Endometrial microvascular endothelial cells (primary cell): Measurements from ENCODE around the gene ADAM15. TPM values are rescaled to one million over a fixed set of nuclear protein-coding genes. Genes with fewer than 3 reads are reported as not detected.

Experiments used
- in situ Hi-C: cut with HindIII; loops from 2 replicates; pipeline ENCODE4 v1.10.0; 2017; ENCODE audit warnings: low sequenced_read_pairs, low pct_unique_long_range_greater_than_20kb; ENCODE audit errors: inconsistent ontology term
- total RNA-seq: library from RNA; depleted of rRNA; stranded (reverse); fragments of >200 nt; gene quantifications from one replicate; pipeline ENCODE4 v1.2.3, GENCODE V29; 2015; ENCODE audit errors: inconsistent ontology term

ADAM15 gene
- total RNA-seq, 1 donor from 2014 or later = 337 TPM

DNA sequence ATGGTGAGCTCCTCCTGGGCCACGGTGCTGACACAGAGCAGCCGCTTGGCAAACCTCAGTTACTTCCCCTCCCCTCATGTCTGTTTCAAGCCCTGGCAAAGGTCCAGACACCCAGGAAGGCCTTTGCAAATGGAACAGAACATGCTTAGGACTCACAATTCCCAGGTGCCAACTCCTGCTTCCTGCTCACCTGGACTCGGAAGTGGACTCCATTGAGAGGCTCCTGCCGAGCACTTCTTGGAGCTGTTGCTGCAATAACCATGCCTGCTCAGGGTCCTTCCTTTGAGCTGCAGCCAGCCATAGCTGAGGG, 28.2 kb upstream of the ADAM15 start:
- in situ Hi-C loops = no loop called here

DNA sequence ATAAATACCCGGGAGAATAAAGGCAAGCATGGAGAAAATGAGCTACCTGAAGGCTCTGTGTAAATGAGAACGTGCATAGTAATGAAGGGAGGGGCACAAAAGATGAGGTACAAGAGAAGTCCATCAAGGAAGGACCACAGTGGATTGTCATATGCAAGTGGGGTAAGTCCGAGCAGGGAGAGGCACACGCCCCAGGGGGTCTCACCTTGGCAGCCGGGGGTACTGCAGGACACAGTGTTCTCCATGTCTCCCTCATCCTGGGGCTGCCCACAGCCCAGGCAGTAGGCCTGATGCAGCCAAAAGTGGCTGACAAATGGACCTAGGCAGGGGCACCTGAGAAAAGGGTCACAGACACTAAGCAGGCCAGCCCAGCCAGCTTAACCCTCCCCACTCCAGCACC, 27.5 kb upstream of the ADAM15 start:
- in situ Hi-C loops = no loop called here

DNA sequence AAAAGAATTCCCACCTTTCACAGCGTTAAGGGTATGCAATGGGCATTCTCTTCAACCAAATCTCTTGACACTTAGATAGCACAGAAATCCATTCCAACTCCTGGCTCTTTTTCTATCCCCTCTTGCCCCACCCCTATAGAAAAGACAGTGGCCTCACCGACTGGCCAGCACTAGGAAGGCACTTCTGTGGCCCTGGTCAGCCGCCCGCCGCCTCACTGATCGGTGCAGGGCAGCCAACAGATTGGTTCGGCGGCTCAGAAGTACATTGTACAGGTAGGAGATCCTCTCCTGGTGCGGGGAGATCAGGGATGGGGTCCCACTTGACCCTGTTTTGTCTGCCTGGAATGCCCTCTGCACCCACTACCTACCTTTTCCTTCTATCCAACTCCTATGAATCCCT, 26.8 kb upstream of the ADAM15 start:
- in situ Hi-C loops = no loop called here

- in situ Hi-C loops = no loop called here
Measured at GRCh38 chr1:155026154-155026553, 25.0 kb upstream of the ADAM15 start.

- in situ Hi-C loops = no loop called here
Measured at GRCh38 chr1:155026588-155026987, 24.5 kb upstream of the ADAM15 start.

- in situ Hi-C loops = no loop called here
Measured at GRCh38 chr1:155029513-155030242, 21.4 kb upstream of the ADAM15 start.

DNA sequence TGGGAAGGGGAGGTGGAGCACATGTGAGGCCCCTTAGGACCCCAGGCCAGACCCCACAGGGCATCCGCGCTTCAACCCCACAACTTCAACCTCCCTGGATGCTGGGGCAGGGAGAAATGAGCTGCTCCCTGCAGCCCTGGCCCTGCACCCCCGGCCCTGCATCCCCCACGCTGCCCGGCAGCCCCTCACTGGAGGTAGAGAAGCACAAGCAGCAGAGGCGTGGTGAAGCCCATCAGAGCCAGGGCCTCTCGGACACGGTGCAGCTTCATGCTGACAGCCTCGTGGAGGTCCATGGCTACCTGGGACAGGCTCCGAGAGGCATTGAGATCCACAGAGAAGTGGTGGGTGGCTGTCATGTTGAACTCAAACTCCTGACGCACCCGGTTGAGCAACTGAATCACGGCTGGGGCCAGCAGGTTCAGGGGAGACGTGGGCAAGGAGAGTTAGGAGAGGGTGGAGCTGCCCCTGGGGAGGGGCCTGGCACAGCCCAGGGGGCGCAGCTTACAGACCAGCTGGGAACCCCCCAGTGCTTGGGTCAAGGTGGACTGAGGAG, 20.8 kb upstream of the ADAM15 start:
- in situ Hi-C loops = no loop called here

DNA sequence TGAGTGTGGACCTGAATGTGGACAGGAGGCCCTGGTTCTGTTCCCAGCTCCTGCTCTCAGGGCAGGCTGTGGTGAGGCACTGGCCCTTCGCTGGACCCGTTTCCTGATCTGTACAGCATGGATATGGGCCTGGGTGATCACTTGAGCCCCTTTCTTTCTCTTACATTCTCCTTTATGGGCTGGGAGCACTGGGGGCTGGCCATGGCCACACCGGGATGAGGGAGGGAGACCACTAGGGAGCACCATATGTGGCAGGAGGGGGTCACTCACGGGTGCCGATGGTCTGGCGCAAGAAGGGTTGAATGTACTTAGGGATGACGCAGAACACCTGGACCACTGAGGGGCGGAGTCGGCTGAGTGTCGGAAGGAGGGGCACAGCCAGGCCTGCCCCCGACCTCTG, 20.2 kb upstream of the ADAM15 start:
- in situ Hi-C loops = no loop called here

GRCh38 chr1:155032886-155033285, 18.2 kb upstream of the ADAM15 start:
- in situ Hi-C loops = no loop called here

GRCh38 chr1:155033524-155033923, 17.6 kb upstream of the ADAM15 start, which contains the start of the genes DCST1 and DCST2:
Gene DCST1 (plus strand): TSS chr1:155033824. CDS start chr1:155034037, 213 bp downstream.
Gene DCST2 (minus strand): TSS chr1:155033781. CDS start chr1:155033701, 80 bp downstream.
- in situ Hi-C loops = no loop called here

DNA sequence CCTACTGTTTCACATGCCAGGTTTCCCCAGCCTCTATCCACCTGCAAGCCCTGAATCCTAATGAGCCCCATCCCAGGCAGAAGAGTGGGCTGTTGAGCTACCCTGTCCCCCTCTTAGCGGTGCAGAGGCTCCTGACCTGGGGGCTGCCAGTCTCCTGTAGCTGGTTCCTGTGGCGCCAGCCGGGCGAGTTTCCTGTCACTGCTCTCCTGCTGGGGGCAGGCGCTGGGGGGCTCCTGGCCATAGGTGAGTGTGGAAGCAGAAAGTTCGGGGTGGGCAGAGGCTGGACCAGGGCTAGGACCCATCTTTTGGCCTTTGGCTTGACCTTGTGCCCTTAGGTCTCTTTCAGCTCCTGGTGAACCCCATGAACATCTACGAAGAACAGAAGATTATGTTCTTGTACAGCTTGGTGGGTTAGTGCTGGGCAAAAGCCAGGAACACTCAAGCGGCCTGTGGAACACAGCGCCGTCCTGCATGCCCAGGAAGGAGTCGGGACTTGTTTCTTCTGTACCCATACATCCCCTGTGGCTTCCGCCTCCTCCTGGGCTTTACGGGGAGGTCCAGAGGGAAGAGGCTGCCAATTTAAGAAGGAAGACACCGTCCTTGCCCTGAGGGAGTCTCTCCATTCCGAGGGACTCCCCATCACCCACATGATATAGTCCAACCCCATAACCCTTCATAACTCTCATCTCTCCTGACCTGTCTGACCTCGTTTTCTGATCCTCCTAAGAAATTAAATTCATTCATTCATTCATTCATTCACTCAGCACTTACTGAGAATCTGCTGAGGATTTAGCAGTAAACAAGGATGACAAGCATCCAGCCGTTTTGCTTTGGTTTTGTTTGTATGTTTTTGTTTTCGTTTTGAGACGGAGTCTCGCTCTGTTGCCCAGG, 16.6 kb upstream of the ADAM15 start:
- in situ Hi-C loops = no loop called here

DNA sequence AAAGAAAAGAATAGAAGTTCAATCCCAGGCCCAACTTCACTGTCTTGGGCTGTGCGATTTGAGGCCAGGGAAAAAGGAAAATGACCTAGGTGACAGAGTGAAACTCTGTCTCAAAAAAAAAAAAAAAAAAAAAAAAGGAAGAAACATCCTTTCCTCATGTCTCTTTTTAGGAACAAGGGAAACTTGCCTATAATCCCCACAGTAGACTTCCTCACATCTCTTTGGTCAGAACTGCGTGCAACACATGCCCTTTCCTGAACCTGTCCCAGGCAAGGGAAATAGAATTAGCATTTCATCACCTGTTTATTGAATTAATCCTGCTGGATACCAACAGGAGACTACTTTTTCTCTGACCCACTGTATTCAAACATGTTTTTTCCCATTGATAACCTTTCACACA, 15.2 kb upstream of the ADAM15 start:
- in situ Hi-C loops = no loop called here

GRCh38 chr1:155037043-155037442, 14.1 kb upstream of the ADAM15 start:
- in situ Hi-C loops = no loop called here

DNA sequence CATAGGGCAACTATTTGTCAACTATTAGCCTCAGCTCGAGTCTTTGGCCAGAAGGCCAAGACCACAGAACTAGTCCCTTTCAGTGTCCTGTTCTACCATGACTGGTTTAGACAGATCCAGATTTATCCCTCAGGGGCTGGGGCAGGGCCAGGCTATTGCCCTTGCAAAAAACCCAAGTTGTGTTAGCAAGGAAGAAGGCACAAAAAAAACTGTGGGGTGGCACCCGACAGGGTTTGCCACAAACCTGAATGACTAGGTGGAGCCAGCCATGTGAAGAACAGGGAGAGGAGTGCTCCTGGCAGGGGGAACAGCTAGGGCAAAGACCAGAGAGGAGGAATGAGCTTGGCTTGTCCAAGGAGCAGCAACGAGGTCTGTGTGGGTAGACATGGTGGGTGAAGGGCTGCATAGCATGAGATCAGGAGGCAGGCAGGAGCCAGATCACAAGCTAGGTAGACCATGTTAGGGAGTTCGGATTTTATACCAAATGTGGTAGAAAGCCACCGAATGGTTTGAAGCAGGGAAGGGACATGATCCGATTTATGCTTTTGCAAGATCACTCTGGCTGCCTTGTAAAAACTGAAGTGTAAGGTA, 13.2 kb upstream of the ADAM15 start:
- in situ Hi-C loops = no loop called here

DNA sequence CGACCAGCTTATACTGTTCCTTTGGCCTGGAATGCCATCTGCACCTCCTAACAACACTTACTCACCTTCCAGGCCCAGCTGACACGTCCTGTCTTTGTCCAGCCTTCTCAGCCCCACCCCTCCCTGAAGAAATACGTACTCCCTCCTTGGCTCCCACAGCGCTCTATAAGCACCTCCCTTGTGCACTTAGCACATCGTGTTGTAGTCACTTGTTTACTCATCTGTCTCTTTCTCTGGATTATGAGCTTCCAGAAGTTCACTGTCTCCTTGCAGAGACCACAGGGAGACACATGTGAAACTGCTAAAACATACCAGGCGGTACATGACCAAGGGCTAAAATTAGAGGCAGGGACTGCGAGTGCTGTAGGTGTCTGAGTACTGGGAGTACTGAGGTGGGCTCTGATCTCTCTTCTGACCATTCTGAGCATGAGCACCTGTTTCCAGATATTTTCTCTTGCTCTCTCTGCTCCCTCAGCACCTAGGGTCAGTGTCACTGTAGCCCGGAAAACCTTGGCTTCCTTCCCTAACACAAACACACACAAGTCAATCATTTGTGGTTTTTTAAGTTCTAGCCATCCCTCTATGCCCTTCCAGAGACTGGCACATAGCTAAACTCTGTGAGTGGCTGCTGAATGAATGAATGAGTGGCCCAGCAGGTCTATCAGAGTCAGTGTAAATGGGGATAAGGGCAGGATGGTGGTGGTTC, 12.4 kb upstream of the ADAM15 start:
- in situ Hi-C loops = no loop called here

DNA sequence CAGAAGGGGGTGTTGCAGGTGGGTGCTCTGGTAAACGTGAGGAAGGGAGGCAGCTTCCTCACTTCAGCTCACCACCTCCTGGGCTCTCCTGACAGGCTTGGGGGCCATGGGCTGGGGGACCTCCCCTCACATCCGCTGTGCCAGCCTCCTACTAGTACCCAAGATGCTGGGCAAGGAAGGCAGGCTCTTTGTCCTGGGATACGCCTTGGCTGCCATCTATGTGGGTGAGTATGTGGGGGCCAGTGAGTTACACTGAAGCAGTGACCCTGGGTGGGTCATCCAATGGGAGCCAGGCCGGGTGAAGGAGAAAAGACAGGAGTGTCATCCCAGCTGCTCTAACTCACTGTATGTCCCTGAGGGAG, 11.8 kb upstream of the ADAM15 start:
- in situ Hi-C loops = no loop called here

DNA sequence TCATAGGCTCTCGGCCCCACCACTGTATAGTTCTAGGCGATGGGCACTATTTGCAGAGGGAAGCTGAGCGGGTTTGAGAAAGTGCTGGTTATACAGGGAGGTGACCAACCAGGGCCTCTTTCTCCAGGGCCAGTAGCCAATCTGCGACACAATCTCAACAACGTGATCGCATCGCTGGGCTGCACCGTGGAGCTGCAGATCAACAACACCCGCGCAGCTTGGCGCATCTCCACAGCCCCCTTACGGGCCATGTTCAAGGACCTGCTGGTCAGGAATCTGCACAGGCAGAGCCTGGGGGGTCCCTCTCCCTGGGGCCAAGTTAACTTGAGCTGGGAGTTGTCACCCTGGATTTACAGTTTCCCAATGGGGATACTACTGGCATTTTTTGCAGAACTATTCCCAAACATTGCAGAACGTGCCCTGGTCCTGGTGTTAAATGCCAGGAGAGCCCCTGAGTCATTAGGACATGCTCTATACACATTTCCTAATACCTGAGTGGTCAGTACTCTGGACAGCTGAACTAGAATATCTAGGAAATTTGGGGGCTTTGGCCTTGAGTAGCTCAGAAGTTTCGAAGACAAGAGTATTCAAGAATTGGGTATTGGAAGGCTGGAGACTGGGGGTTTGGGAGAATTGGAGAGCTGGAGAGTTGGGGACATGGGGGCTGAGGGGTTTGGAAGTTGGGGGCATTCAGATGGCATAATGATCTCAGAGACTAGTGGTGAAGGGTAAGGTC, 10.6 kb upstream of the ADAM15 start:
- in situ Hi-C loops = no loop called here

- in situ Hi-C loops = no loop called here
Measured at GRCh38 chr1:155042789-155043188, 8.3 kb upstream of the ADAM15 start.
